CD4-positive, alpha-beta T cell treated with Interleukin-2 at 100 ng/mL for 4 hours (primary cell): ENCODE measurements around the gene TRMT44.
A peak's percentile ranks its signal among the peaks of the same experiment; 100 is the strongest.

Source experiments
- DNase-seq: peaks from one replicate; pipeline ENCODE4 v3.0.0-alpha.2; 2020; ENCODE audit warnings: low spot score

Gene TRMT44

DNA sequence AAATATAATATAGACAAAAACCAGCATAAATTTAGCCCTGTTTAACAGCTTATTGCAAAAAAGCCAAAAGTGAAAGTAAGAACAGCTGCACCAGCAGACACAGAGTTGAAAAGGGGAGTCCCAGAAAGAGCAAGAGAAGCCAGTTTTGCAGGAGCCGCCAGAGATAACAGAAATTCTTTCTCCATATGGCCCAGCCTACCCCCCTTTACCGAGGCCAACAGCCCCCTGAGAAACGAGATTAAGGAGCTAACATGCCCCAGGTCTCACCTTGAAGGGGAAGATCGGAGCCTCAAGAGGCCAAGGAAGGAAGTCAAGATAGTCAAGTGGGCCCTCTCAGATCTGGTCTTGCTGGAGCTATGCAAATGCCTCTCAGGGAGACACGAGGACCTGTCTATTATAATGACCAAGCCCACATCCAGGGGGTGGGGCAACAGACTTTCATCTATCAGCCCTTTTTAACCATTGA, 4.9 kb upstream of the TRMT44 start:
- peak; percentile 37 for DNase-seq

DNA sequence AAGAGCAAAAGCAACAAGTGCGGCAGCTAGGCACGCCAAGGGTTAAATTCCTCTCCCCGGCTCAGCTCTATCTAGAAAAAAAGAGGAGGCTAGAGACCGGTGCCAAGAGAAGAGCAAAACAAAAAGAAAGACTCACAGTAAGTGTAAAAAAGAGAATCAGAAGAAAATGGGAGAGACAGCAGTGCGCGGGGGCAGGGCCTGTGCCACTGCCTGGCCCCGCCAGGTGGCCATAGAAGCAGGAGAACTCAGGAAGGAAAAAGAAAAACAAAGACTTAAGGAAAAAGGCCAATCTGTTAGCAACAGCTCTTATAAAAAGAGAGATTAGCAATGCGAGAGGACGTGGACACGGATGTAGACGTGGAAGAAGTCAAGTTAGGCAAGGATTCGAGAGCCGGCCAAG, 3.3 kb upstream of the TRMT44 start:
- no peak for DNase-seq

DNA sequence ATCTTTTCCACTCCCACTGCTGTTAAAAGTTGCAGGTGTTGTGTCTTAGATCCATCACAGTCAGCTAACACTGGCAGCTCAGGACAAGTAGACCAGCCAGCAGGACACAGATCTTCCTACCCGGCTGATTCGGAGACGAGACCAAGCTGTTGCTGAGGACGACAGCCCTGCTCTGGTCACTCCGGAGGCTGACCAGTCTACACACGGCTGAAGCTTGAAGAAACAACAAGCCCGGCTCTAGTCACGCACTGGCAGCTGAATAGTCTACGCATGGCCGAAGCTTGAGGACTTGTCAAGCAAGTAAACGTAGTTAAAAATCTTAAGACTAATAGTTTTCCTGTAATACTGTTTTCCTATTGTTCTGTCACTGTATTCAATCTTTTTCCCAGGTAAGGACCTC, 1.8 kb upstream of the TRMT44 start:
- DNase-seq: no peak

DNA sequence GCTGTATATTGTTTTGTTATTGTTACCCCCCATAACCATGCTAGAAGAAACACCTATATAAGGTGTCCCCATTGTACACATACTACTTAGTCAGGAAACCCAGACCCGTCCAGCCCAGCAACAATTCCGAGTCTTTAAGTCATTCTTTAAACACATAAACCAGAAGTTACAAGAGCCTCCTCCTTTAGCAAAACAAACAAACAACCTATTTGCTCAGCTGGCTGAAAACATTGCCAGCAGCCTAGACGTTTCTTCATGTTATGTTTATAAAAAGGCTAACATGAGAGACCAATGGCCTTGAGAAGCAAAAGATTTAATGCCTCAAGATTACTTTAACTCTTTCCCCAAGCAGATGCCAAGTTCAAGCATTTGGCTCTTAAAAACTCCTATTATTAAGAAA, 1.4 kb upstream of the TRMT44 start:
- no peak for DNase-seq

DNA sequence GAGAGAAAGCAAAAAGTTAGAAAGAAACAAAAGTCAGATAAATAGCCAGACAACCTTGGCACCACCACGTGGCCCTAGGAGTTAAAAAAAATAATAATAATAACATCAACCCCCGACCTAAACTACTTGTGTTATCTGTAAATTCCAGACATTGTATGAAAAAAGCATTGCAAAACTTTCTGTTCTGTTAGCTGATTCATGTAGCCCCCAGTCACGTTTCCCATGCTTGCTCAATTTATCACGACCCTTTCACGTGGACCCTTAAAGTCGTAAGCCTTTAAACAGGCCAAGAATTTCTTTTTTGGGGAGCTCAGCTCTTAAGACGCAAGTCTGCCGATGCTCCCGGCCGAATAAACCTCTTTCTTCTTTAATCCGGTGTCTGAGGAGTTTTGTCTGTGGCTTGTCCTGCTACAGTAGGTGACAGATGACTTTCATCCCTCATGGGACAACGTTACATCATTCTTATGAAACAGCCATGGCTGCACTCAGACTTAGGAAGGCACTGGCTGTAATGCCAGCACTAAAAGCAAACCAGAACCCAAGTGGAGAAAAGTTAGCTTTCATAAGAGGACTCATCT, 574 bp upstream of the TRMT44 start:
- peak; percentile 35 for DNase-seq

DNA sequence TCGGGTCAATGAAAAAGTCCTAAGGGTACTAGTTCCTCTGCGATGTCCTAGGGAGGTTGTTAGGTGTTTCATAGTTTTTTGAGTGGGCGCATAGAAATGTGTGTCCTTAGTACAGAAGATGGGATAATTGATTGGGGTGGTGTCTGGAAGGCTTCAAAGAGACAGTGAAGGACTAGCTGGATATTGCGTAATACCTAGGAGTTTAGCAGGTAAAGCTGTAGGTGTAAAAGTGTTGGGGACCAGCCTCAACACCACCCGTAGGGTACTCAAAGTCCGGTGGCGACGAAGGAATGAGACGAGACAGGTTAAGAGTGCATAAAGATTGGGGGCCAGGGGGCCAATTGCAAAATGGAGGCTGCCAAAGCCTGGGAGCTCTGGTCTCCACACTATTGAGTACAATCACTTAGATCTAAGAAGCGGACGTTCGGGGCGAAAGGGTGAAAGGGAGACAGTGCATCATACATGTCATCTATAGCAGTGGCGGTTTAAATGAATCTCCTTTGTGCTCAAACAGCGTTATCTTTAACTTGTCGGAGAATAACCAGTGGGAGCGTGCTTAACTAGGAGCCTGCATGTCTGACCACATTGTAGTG, 1.0 kb downstream of the TRMT44 start:
- DNase-seq: no peak

DNA sequence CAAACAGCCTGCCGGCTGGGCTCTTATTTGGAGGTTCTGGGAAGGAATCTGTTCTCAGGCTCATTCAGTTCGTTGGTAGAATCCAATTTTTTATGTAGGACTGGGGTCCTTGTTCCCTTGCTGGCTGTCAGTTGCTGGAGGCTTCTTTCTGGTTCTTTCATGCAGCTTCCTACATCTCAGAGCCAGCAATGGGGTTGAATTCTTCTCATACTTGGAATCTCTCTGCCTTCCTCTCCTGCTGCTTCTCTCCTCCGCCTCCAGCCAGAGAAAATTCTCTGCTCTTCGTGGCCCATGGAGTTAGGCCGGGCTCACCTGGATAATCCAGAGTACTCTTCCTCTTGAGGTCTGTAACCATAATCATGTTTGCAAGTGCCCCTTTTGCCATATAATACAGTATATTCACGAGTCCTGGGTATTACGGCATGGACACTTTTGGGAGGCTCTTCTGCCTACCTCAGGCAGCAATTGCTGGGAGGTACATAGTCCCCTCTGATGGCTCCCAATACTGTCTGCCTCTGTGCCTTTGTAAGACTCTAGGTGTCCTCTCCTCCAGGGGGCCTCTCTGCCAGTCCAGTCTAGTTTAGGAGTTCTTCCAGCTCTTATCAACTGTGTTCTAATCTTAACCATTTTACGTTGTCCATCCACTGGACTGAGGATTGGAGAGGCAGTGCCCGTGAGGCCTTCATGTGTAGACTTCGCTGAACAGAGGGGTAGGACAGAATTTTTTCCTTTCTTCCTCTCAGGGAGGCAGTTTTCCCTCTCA, 2.2 kb downstream of the TRMT44 start:
- DNase-seq: no peak

DNA sequence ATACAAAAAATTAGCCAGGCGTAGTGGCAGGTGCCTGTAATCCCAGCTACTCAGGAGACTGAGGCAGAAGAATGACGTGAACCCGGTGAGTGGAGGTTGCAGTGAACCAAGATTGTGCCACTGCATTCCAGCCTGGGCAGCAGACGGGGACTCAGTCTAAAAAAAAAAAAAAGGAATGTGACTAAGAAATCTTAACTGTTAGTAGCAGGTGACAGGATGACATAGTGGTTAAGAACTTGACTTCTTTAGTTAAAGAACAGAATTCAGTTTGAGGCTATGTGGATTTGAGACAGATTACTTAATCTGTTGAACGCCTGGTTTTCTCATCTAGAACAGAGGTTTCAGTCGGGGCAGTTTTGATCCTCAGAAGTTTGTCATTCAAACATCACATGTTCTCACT, 3.2 kb downstream of the TRMT44 start:
- DNase-seq: no peak

DNA sequence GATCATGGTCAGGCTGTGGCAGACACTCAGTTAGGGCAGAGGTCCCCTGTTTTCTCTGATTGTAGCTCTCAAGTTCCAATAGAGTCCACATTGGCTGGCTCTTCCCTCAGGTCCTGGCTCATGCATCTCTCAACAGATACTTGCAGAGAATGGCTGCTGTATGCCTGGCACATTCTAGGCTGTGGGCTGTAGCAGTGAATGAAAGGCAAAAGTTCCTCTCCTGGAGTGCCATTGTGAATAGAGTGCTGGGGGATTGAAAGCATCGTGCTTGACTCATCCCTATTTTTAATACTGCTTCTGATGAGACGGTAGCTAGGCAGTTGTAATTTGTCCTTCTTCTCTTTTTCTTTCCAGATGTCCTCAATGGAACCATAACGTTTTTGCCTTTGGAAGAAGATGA, 5.5 kb downstream of the TRMT44 start:
- DNase-seq: no peak

DNA sequence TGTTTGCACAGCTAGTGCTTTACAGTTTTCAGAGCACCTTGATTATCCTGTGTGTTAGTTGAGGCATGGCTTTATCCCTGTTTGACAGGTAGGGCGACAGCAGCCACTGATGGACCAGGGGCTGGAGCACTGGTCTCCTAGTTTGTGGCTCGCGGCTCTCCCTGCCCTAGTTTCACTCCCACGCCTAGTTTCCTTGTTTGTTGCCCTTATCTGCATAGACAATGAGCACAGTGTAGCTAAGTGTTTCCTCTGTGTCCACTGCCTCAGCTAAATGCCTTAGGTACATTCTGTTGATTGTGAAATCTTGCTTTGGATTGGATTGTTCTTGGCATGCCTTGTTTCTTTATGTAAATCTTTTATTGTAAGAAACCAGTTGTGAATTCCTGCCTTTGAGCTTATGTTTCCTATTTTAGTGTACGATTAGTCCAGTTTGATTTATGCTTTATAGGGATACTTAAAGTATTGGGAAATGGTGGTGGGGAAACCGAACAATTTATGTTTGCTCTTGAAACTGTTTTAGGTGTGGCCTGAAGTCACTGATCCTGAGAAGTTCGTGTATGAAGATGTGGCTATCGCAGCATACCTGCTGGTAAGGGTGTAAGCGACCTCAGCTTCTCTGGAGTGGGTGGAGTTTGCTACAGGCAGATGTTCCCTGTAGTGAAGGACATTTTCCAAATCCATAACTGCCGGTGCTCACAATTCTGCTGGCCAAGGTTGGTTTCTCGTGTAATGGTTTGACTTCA, 11.0 kb downstream of the TRMT44 start:
- DNase-seq: no peak

DNA sequence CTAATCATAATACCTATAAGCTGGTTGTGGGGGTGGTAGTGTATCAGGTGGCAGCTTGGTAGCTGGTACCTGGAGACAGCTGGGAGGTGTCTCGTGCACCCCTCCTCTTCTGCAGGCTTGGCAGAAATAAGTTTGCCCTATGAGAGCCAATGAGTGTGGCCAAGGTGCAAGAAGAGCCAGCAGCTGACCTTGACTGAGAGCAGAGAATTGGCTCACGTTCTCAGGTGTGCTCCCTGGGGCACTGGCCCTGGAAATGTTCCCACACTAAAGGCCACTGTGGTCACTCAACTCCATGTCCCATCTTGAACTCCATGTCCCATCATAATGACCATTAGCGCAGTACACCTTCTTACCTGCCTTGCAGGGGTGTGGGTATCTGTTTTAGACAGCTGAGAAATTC, 13.4 kb downstream of the TRMT44 start:
- DNase-seq: no peak

DNA sequence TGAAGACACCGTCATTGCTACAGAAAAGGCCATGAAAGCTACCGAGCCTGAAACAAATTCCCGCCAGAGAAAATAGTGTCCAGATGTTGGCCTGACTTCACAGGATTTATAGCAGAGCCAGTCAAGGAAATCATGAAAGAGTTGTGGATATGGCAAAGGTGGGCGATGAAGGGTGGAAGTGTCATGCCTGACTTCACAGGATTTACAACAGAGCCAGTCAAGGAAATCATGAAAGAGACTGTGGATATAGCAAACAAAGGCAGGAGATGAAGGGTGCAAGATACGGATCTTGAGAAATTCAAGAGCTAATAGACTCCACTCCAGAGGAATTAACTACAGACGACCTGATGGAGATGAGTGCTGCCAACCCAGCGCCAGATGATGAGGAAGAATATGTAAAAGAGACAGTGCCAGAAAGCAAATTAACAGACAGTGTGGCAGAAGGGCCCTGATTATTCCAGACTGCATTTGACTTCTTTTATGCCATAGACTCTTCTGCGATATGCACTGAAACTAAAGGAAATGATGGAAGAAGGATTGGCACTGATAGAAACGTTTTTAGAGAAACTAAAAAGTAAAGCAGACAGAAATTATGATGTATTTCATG, 17.2 kb downstream of the TRMT44 start:
- DNase-seq: no peak

DNA sequence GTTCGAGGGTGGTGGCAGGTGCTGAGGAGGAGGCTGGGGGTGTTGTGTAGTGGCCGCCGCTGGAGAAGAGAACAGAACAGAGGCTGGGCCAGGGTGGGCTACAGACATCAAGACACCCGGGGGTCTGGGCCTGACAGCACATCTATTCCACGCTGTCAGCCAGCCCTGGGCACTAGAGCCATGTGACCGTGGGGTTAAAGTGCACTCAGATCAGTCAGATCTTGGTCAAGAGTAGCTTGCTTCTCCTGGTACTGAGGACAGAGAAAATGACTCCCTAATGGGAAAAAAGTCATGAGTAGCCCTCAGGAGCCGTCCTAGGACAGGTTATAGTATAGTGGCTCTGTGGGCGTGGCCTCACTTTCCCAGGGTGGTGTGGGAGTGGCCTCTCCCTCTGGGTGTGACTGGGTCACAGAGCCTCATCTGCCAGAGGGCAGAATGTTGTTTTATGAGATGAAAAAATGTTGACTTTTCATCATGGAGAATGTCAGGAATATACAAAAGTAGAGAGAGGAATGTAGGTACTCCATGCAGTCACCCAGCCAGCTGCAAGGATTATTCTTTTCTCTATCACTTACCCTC, 19.4 kb downstream of the TRMT44 start:
- no peak for DNase-seq

DNA sequence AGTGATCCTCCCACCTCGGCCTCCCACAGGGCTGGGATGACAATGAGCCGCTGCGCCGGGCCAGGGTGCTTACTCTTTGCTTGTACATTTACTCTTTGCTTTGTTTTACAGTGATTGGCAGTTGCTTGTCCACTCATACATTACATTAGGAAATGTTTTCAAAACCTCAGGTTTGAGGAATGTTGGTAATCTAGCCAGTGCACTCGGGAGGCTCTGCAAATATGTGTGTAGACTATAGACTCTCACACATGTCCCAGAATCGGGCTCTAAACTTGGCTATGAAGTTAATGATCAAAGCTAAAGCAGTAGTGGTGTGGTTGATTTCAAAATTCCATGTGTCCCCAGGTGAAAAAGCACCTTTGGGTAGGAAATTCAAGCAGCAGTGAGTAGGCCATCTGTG, 20.5 kb downstream of the TRMT44 start:
- DNase-seq: no peak

DNA sequence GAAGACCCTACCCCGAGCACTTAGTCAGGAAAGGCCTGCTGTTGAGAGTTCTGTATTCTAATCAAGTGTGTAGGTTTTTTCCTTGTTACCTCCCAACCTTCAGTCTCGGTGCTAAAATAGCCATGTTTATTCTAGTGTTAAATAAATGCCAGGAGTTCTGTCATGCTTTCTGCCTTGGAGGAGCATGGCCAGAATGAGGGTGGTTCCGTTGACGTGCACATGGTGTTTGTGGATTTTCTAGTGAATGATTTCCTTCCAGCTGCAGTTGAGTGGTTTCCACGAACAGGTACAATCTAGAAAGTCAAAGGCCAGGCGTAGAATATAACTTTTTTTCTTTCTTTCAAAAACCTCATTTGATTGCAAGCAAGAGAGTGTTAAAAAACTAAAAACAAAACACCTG, 21.0 kb downstream of the TRMT44 start:
- no peak for DNase-seq

DNA sequence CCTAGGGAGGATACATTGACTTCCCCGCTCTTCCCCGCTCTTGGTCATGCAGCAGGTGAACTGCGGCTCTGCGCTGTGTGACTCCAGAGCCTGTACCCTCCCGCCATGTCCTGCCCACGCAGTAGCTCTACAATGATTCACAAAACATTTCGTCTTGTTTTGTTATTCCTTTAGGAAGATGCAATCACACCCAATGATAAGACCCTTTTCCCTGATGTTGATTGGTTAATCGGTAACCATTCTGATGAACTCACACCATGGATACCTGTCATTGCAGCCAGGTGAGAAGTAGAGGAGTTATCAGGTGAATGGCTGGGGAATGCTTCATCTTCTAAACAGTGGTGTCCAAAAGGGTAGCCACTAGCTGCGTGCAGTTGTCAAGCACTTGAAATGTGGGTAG, 23.2 kb downstream of the TRMT44 start:
- no peak for DNase-seq

DNA sequence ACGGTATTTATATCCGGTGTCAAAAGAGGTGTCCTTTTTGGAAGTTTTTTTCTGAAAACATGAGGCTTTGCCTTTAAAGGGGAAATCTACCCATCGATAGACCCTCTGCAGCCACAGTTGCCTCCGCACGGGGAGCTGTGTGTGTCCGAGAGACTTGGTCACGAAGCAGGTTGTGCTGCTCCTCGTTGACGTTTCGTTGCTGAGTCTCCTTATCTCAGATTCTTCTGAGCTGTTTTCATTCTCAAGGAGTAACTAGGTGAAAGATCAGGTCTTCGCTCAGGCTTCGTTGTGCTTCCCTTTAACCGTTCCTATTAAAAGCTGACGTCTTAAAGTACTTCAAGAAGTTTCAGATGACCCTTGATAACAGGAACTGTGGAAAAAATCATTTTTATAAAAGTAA, 23.8 kb downstream of the TRMT44 start:
- no peak for DNase-seq

DNA sequence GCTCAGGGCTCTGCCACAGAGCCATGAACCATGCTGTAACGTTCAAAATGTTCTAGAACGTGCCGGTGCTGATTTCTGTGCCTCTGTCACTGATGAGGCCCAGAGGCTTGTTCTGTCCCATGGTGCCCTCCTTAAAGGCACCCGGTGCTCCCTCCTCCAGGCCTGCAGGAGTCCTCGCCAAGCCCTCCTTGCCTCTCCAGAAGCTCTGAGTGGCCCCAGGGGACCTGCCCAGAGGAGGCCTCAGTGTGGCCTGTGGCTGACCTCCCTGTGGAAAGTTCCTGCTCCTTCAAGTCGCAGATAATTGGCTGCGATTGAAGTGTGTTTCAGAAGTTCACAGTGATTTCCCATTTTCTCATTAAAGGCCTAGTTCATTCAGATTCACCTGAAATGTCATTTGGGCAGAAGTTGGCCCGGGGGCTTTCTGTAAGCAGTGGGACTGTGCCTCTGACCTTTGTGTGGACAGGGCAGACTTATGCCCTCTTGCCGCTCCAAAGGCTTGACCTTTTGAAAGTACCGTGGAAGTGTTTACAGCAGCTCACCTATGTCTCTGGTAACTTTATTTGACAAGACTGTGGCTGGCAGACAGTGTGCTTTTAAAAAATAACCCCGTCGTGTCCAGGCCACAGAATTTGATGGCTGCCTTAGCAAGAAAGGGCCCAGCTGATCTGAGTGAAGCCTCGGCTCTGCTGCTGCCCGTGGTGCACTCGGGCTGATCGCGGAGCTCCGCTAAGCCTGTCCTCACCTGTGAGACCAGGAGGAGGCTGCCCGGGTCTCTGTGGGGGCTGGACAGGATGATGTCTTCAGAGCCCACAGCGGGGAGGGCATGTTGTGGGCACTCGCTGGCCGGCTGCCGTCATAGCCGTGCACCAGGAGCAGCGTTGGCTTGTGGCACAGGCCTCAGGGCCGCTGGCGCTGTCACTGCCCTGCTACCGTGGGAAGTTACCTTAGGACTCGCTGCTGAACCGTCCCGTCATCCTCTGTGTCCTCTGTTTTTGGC, 25.3 kb downstream of the TRMT44 start:
- no peak for DNase-seq

DNA sequence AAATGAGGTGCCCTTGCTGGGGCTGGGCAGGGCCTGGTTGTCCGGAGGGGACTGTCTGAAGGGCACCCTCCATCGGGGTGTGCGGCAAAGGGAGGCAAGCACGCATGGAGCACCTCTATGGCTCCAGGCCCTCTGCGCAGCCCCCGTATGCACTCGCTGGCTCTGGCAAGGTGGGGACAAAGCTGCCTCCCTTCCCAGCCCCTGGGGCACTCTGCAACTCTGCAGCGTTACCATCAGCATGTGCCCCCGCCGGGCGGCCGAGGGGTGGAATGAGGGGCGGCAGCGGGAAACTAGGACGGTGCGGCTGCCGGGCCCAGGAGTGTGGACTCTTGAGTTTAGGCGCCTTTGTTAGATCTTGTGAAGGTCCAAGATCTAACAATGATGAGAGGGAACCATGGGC, 26.4 kb downstream of the TRMT44 start:
- DNase-seq: no peak

DNA sequence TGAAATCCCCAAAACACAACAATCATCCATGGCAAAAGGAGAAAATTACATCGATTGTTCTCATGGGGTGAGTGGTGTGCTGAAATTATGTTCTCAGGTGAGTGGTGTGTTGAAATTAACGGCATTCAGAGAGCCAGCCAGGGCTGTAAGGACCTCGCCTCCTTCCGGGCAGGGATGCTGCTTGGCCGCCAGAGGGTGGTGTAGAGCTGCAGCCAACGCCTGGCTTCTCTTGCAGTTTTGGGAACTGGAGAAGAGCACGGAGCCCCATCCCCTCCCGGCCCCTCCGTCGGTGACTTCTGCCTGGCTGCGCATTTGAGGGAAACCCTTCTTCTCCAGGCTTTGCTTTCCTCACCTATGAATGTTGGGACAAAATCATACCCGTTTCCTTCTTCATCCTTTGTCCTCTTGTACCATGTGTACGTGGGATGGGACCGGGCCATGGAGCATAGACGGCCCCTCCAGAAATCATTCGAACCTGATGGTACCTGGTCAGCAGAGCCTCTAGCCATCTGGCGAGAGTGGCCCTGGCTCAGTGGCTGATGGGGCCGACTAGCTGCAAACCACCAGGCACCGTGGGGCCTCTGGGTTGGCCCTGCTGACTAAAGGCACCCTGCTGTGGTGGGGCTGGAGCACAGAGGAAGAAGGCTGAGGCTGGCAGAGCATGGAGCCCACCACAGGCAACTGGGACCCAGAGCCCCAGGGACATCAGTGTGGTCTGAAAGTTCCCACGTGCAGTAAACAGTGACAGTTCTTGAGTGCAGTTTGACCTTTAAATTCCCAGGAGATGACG, 28.4 kb downstream of the TRMT44 start:
- peak; percentile 42 for DNase-seq
